ENCODE results near the gene CFAP54. TPM values are rescaled to one million over a fixed set of nuclear protein-coding genes. Genes with fewer than 3 reads are reported as not detected.
"Not testable (repeated sequence)": the region's sequence is repeated elsewhere in the genome, so short reads cannot be mapped to it uniquely, and the experiment has no call there.

Gene CFAP54
- total RNA-seq, 1 experiment from 2014 or later, result 4.9 TPM

GRCh38 chr12:96472384-96472783, 17.0 kb upstream of the CFAP54 start:
- DNase-seq (ENCODE audit: low spot score), result no peak

GRCh38 chr12:96473394-96474093, 15.8 kb upstream of the CFAP54 start:
- DNase-seq (ENCODE audit: low spot score), result no peak

GRCh38 chr12:96474206-96474605, 15.2 kb upstream of the CFAP54 start:
- DNase-seq (ENCODE audit: low spot score), result no peak

GRCh38 chr12:96478011-96478410, 11.4 kb upstream of the CFAP54 start:
- no peak for DNase-seq (ENCODE audit: low spot score)

- no peak for DNase-seq (ENCODE audit: low spot score)
Measured at GRCh38 chr12:96482086-96482485, 7.3 kb upstream of the CFAP54 start.

GRCh38 chr12:96483116-96483515, 6.3 kb upstream of the CFAP54 start:
- no peak for DNase-seq (ENCODE audit: low spot score)

- DNase-seq (ENCODE audit: low spot score), result peak; percentile 80
Measured at GRCh38 chr12:96486751-96487613, 2.4 kb upstream of the CFAP54 start.

- no peak for DNase-seq (ENCODE audit: low spot score)
Measured at GRCh38 chr12:96487634-96488033, 1.7 kb upstream of the CFAP54 start.

- no peak for DNase-seq (ENCODE audit: low spot score)
Measured at GRCh38 chr12:96493106-96493505, 3.7 kb downstream of the CFAP54 start.

- DNase-seq (ENCODE audit: low spot score), result not testable (repeated sequence)
Measured at GRCh38 chr12:96494154-96494553, 4.8 kb downstream of the CFAP54 start.

GRCh38 chr12:96495155-96495554, 5.8 kb downstream of the CFAP54 start:
- DNase-seq (ENCODE audit: low spot score), result no peak

- DNase-seq (ENCODE audit: low spot score), result no peak
Measured at GRCh38 chr12:96495841-96496545, 6.6 kb downstream of the CFAP54 start.

- no peak for DNase-seq (ENCODE audit: low spot score)
Measured at GRCh38 chr12:96496944-96497343, 7.6 kb downstream of the CFAP54 start.

- DNase-seq (ENCODE audit: low spot score), result no peak
Measured at GRCh38 chr12:96497855-96498254, 8.5 kb downstream of the CFAP54 start.

GRCh38 chr12:96500693-96501092, 11.3 kb downstream of the CFAP54 start:
- DNase-seq (ENCODE audit: low spot score), result peak; percentile 55

- peak; percentile 95 for DNase-seq (ENCODE audit: low spot score)
Measured at GRCh38 chr12:96501133-96501761, 11.9 kb downstream of the CFAP54 start.

GRCh38 chr12:96501908-96502307, 12.5 kb downstream of the CFAP54 start:
- no peak for DNase-seq (ENCODE audit: low spot score)

- DNase-seq (ENCODE audit: low spot score), result peak; percentile 35
Measured at GRCh38 chr12:96502477-96502876, 13.1 kb downstream of the CFAP54 start.

GRCh38 chr12:96502949-96503532, 13.7 kb downstream of the CFAP54 start:
- DNase-seq (ENCODE audit: low spot score), result no peak

GRCh38 chr12:96503976-96504375, 14.6 kb downstream of the CFAP54 start:
- no peak for DNase-seq (ENCODE audit: low spot score)

- DNase-seq (ENCODE audit: low spot score), result no peak
Measured at GRCh38 chr12:96506776-96507175, 17.4 kb downstream of the CFAP54 start.
